GM06990 (cell line): ENCODE data around the gene FOXL1.

Experiments
- DNase-seq: peaks from one replicate; pipeline ENCODE4 v3.0.0-alpha.2; 2011; ENCODE audit not compliant: insufficient read length; ENCODE audit errors: extremely low read depth
- H3K27me3 ChIP-seq: replicated peaks from 2 replicates; pipeline ENCODE4 v1.6.0; 2011; ENCODE audit warnings: low read length; ENCODE audit not compliant: control insufficient read depth, insufficient read depth
- H3K36me3 ChIP-seq: 2 replicates; pipeline ENCODE4 v1.5.1; 2011; ENCODE audit warnings: low read length; ENCODE audit not compliant: control insufficient read depth, insufficient read depth
- H3K4me3 ChIP-seq: replicated peaks from 2 replicates; pipeline ENCODE4 v1.5.1; 2011; ENCODE audit warnings: low read depth, mild to moderate bottlenecking, control low read depth, low read length
- CTCF ChIP-seq: IDR thresholded peaks from 2 replicates; pipeline ENCODE4 v1.5.1; 2011; ENCODE audit warnings: low read length, control low read depth, mild to moderate bottlenecking, inconsistent platforms; ENCODE audit not compliant: insufficient read depth, poor library complexity, severe bottlenecking

The FOXL1 gene

GRCh38 chr16:86575095-86575685 is 3.2 kb upstream of the FOXL1 start:
- no peak for DNase-seq
- TF ChIP-seq CTCF = no peak
- H3K27me3 ChIP-seq = no peaks in the 10 kb centered on the region; the same call in 1 of the 2 replicates
- no peak overlapping the region for H3K4me3 ChIP-seq
- H3K36me3 ChIP-seq = no peaks in the 10 kb centered on the region

GRCh38 chr16:86575754-86576557 is 2.4 kb upstream of the FOXL1 start:
- peak; percentile 57 for TF ChIP-seq CTCF
- no peaks in the 10 kb centered on the region; the same call in 1 of the 2 replicates for H3K27me3 ChIP-seq
- peak overlapping the region; percentile 38 for H3K4me3 ChIP-seq
- H3K36me3 ChIP-seq = no peaks in the 10 kb centered on the region
- peak; percentile 48 for DNase-seq

- DNase-seq = no peak
- Histone ChIP-seq H3K4me3 (no peak overlapping the region), H3K36me3 (no peaks in the 10 kb centered on the region), H3K27me3 (no peaks in the 10 kb centered on the region; the same call in 1 of the 2 replicates)
- no peak for TF ChIP-seq CTCF
Measured at GRCh38 chr16:86576591-86577313, 1.6 kb upstream of the FOXL1 start.

GRCh38 chr16:86577314-86577971 is 906 bp upstream of the FOXL1 start:
- no peak for DNase-seq
- Histone ChIP-seq H3K27me3 (no peaks in the 10 kb centered on the region; the same call in 1 of the 2 replicates), H3K4me3 (no peak overlapping the region), H3K36me3 (no peaks in the 10 kb centered on the region)
- TF ChIP-seq CTCF = no peak

GRCh38 chr16:86578611-86579267 is 390 bp downstream of the FOXL1 start:
- Histone ChIP-seq H3K27me3 (no peaks in the 10 kb centered on the region; the same call in 1 of the 2 replicates), H3K4me3 (no peak overlapping the region), H3K36me3 (no peaks in the 10 kb centered on the region)
- DNase-seq = no peak
- no peak for TF ChIP-seq CTCF
